ENCODE measurements around the gene ECM1.

- TF ChIP-seq GATA2 (IDR thresholded peaks at IDR 0.05; ENCODE audit: low read depth, low read length), result no peak
- no peak for TF ChIP-seq GATA3 (IDR thresholded peaks at IDR 0.05; ENCODE audit: low read depth, low read length)
Measured at GRCh38 chr1:150479927-150480352, 28.0 kb upstream of the ECM1 start.
